K562 (cell line): ENCODE data around the gene CHRNA9. TPM values are rescaled to one million over a fixed set of nuclear protein-coding genes. Genes with fewer than 3 reads are reported as not detected.

Source experiments
- BACH1 ChIP-seq: fragments of 200-800 bp; sonication (Bioruptor generic); IDR thresholded peaks from 2 replicates; pipeline ENCODE4 v1.6.1; 2016; ENCODE audit warnings: missing genetic modification characterization, missing compliant biosample characterization
- CBFA2T3 ChIP-seq: fragments of 450-650 bp; IDR thresholded peaks from 2 replicates; pipeline ENCODE4 v1.6.1; 2017
- CTBP1 ChIP-seq: fragments of 450-650 bp; IDR thresholded peaks from 2 replicates; pipeline ENCODE4 v1.6.1; 2016; ENCODE audit warnings: borderline replicate concordance
- DDX20 ChIP-seq: fragments of 450-650 bp; IDR thresholded peaks from 2 replicates; pipeline ENCODE4 v1.6.1; 2016; ENCODE audit warnings: missing genetic modification characterization, low read depth, mild to moderate bottlenecking, missing compliant biosample characterization, moderate library complexity
- E2F8 ChIP-seq: fragments of 450-650 bp; IDR thresholded peaks from 2 replicates; pipeline ENCODE4 v1.7.1; 2018; ENCODE audit warnings: mild to moderate bottlenecking, low read depth; ENCODE audit not compliant: partially characterized antibody
- ETV1 ChIP-seq: fragments of 450-650 bp; conservative IDR thresholded peaks from 2 replicates; pipeline ENCODE4 v1.6.1; 2016; ENCODE audit warnings: missing genetic modification characterization, control low read depth, low read depth, missing compliant biosample characterization
- ETV5 ChIP-seq: sonication (generic); formaldehyde crosslinking; IDR thresholded peaks from 2 replicates; pipeline ENCODE4 v1.4.0; 2020; ENCODE audit warnings: low read depth, mild to moderate bottlenecking, missing genetic modification reagents
- MLLT1 ChIP-seq, 2 experiments: fragments of 450-650 bp; IDR thresholded peaks; 2 replicates each; pipeline ENCODE4 v1.6.1; 2016
- NELFE ChIP-seq: IDR thresholded peaks from 2 replicates; pipeline ENCODE4 v1.6.1; 2011; ENCODE audit warnings: mild to moderate bottlenecking; ENCODE audit not compliant: insufficient read depth, insufficient read length
- TCF3 ChIP-seq: sonication (generic); formaldehyde crosslinking; IDR thresholded peaks from 2 replicates; pipeline ENCODE4 v1.4.0; 2020; ENCODE audit warnings: mild to moderate bottlenecking, missing genetic modification reagents
- VEZF1 ChIP-seq: fragments of 200-800 bp; sonication (Bioruptor generic); IDR thresholded peaks from 2 replicates; pipeline ENCODE4 v1.6.1; 2017; ENCODE audit warnings: missing genetic modification characterization, missing compliant biosample characterization
- ZBTB11 ChIP-seq, 3 experiments: fragments of 200-800 bp in 1 of 3; fragments of 250-450 bp in 1 of 3; fragments of 450-650 bp in 1 of 3; sonication (Bioruptor Pico) in 1 of 3; sonication (Bioruptor generic) in 1 of 3; formaldehyde crosslinking in 1 of 3; IDR thresholded peaks; 2 replicates each; pipeline versions ENCODE4 v1.6.1 to v1.8.0; 2016 to 2022; ENCODE audit warnings: mild to moderate bottlenecking in 2 of 3, missing genetic modification characterization in 2 of 3, missing compliant biosample characterization in 1 of 3, moderate library complexity in 1 of 3
- ZNF232 ChIP-seq: sonication (generic); formaldehyde crosslinking; IDR thresholded peaks from 2 replicates; pipeline ENCODE4 v1.8.0; 2022; ENCODE audit warnings: mild to moderate bottlenecking, missing genetic modification reagents
- ZNF57 ChIP-seq: fragments of 450-650 bp; formaldehyde crosslinking; IDR thresholded peaks from 2 replicates; pipeline ENCODE4 v1.4.0; 2020; ENCODE audit warnings: mild to moderate bottlenecking, moderate library complexity
- polyA plus RNA-seq, 8 experiments: library from polyadenylated mRNA; depleted of rRNA in 4 of 8; stranded (reverse) in 5 of 8; unstranded in 3 of 8; fragments of >200 nt; fragmentation: Nextera tagmentation in 2 of 8; fragmentation: Illumina TruSeq in 1 of 8; extraction: Ambion mirVana in 2 of 8; extraction: Trizol in 1 of 8; gene quantifications; 2 replicates each; pipeline versions ENCODE4 v1.2.1 to v1.2.3, GENCODE V29; 2011 to 2014; ENCODE audit warnings: inconsistent platforms in 1 of 8, missing spikeins in 1 of 8
- total RNA-seq, 7 experiments: library from RNA; depleted of rRNA in 6 of 7; stranded (reverse); fragments of >200 nt in 6 of 7; fragmentation: Illumina TruSeq in 2 of 7; extraction: Trizol in 2 of 7; gene quantifications; 2 replicates each; pipeline versions ENCODE4 v1.2.1 to v1.2.3, GENCODE V29; 2011 to 2021; ENCODE audit warnings: low replicate concordance in 1 of 7
- TF ChIP-seq, protein P1 (sequence below): fragments of 250-450 bp; sonication (Bioruptor Pico); IDR thresholded peaks from 2 replicates; pipeline ENCODE4 v1.8.0; 2021; ENCODE audit warnings: mild to moderate bottlenecking, moderate library complexity

The CHRNA9 gene
- total and polyA plus RNA-seq, 9 of the 15 experiments (the other 6 are each of a cell fraction or from before 2014, with no cell fraction given), result not detected

DNA sequence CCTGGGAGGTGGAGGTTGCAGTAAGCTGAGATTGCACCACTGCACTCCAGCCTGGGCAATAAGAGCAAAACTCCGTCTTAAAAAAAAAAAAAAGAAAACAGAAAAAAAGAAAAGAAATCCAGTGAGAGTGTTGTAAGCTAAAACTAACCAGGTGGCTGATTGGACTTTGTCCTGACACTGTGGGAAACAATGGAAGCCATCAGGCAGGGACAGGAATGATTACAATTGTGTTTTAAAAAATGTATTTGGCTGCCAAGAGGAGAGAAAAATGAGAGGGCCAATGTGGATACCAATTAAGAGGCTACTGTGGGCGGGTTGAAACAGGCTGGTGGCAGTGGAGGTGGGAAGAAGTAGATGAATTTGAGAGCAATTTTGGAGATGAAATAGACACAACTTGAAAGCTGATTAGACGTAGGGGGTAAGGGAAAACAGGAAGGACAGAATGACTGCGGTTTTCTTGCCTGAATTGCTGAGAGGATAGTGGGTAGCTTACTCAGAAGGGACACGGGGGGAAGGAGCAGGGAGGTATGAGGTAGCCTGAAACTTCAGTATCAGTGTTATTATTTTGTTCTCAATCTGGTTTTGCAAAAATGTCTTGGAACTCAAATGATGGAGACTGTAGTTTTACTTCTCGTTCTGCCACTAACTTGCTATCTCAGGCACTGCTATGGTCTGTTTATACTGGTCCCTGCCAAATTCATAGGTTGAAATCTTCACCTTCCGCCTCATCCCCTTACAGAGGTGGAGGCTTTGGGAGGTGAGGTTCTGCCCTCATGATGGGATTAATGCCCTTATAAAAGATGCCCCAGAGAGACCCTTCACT, 45.6 kb upstream of the CHRNA9 start (continued):
- TF ChIP-seq ZBTB11 (CRISPR knock-in tag; IDR thresholded peaks at IDR 0.05) (no peak), BACH1 (0 out of 2 replicates have a peak, but pooled peaks have one; percentile 44), CBFA2T3 (peak; percentile 74), MLLT1 (IDR thresholded peaks at IDR 0.05) (peak in 1 of 2 experiments; percentile 32; a peak in 1 of 4 replicates), E2F8 (peak; percentile 12), ZNF57 (CRISPR knock-in tag) (no peak), ZNF232 (CRISPR knock-in tag) (no peak), CTBP1 (peak; percentile 48; the same call in 1 of the 2 replicates), DDX20 (tag) (0 out of 2 replicates have a peak, but pooled peaks have one; percentile 19), ETV5 (CRISPR knock-in tag) (peak; percentile 54), ETV1 (tag) (0 out of 2 replicates have a peak, but pooled peaks have one; percentile 31), VEZF1 (0 out of 2 replicates have a peak, but pooled peaks have one; percentile 20), TCF3 (CRISPR knock-in tag) (peak; percentile 49; the same call in 1 of the 2 replicates), NELFE (no peak)
- TF ChIP-seq, protein P1, sequence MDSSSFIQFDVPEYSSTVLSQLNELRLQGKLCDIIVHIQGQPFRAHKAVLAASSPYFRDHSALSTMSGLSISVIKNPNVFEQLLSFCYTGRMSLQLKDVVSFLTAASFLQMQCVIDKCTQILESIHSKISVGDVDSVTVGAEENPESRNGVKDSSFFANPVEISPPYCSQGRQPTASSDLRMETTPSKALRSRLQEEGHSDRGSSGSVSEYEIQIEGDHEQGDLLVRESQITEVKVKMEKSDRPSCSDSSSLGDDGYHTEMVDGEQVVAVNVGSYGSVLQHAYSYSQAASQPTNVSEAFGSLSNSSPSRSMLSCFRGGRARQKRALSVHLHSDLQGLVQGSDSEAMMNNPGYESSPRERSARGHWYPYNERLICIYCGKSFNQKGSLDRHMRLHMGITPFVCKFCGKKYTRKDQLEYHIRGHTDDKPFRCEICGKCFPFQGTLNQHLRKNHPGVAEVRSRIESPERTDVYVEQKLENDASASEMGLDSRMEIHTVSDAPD (CRISPR knock-in tag), result no peak
